IMR-90 (cell line): ENCODE data around the gene DDAH2.

Experiments
- BHLHE40 ChIP-seq: fragments of 150-350 bp; IDR thresholded peaks from 2 replicates; pipeline ENCODE4 v1.6.1; 2016; ENCODE audit warnings: mild to moderate bottlenecking, low read depth, low read length
- RFX5 ChIP-seq: IDR thresholded peaks from 2 replicates; pipeline ENCODE4 v1.8.0; 2012; ENCODE audit warnings: low read depth, mild to moderate bottlenecking, low read length, moderate library complexity
- TF ChIP-seq, protein P1 (sequence below): conservative IDR thresholded peaks from 2 replicates; pipeline ENCODE4 v1.5.1; 2012; ENCODE audit warnings: mild to moderate bottlenecking, low read depth, low read length, improper control_type of control experiment

DNA sequence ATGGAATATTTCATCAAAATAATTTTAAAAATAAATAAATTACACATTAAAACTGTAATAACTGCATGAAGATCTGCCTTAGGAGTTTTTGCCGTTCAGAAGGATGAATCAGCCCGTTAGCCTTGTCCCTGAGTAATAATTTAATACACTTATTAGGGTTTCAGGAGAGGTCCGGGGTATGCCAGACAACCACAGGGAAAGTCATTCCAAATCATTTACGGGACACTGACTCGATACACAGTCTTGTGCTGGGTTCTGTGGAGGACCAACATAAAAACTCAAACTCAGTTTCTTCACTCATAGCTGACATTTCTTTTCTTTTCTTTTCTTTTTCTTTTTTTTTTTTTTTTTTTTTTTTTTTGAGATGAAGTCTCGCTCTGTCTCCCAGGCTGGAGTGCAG is 23.2 kb downstream of the DDAH2 start:
- TF ChIP-seq, protein P1, sequence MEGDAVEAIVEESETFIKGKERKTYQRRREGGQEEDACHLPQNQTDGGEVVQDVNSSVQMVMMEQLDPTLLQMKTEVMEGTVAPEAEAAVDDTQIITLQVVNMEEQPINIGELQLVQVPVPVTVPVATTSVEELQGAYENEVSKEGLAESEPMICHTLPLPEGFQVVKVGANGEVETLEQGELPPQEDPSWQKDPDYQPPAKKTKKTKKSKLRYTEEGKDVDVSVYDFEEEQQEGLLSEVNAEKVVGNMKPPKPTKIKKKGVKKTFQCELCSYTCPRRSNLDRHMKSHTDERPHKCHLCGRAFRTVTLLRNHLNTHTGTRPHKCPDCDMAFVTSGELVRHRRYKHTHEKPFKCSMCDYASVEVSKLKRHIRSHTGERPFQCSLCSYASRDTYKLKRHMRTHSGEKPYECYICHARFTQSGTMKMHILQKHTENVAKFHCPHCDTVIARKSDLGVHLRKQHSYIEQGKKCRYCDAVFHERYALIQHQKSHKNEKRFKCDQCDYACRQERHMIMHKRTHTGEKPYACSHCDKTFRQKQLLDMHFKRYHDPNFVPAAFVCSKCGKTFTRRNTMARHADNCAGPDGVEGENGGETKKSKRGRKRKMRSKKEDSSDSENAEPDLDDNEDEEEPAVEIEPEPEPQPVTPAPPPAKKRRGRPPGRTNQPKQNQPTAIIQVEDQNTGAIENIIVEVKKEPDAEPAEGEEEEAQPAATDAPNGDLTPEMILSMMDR = no peak
- TF ChIP-seq BHLHE40 = no peak
- no peak for TF ChIP-seq RFX5
